ENCODE measurements around the gene GANC. TPM values are rescaled to one million over a fixed set of nuclear protein-coding genes. Genes with fewer than 3 reads are reported as not detected.
A peak's percentile ranks its signal among the peaks of the same experiment; 100 is the strongest.

GANC gene
- total RNA-seq, 1 experiment from 2014 or later = 14.8 TPM

GRCh38 chr15:42343596-42344232 is 70.7 kb downstream of the GANC start:
- DNase-seq (ENCODE audit: low read depth) = no peak

GRCh38 chr15:42344763-42345162 is 71.8 kb downstream of the GANC start:
- peak; percentile 33 for DNase-seq (ENCODE audit: low read depth)

- DNase-seq (ENCODE audit: low read depth) = no peak
Measured at GRCh38 chr15:42345504-42345903, 72.5 kb downstream of the GANC start.

GRCh38 chr15:42348083-42348482 is 75.1 kb downstream of the GANC start:
- DNase-seq (ENCODE audit: low read depth) = peak; percentile 67

- no peak for DNase-seq (ENCODE audit: low read depth)
Measured at GRCh38 chr15:42349186-42349585, 76.2 kb downstream of the GANC start.

GRCh38 chr15:42352401-42352800 is 79.4 kb downstream of the GANC start:
- no peak for DNase-seq (ENCODE audit: low read depth)

- no peak for DNase-seq (ENCODE audit: low read depth)
Measured at GRCh38 chr15:42353061-42353460, 80.1 kb downstream of the GANC start.

- DNase-seq (ENCODE audit: low read depth) = no peak
Measured at GRCh38 chr15:42354824-42355223, 81.8 kb downstream of the GANC start.

- no peak for DNase-seq (ENCODE audit: low read depth)
Measured at GRCh38 chr15:42355291-42355690, 82.3 kb downstream of the GANC start.

GRCh38 chr15:42356851-42357250 is 83.8 kb downstream of the GANC start:
- no peak for DNase-seq (ENCODE audit: low read depth)

- DNase-seq (ENCODE audit: low read depth) = no peak
Measured at GRCh38 chr15:42358141-42358540, 85.1 kb downstream of the GANC start.

GRCh38 chr15:42359249-42359648 is 86.2 kb downstream of the GANC start, which contains the start of gene CAPN3:
Gene CAPN3 (plus strand): TSS chr15:42359501. CDS start chr15:42359806, 305 bp downstream.
- DNase-seq (ENCODE audit: low read depth) = no peak

- no peak for DNase-seq (ENCODE audit: low read depth)
Measured at GRCh38 chr15:42359985-42360384, 87.0 kb downstream of the GANC start.

GRCh38 chr15:42360535-42361112 is 87.6 kb downstream of the GANC start:
- DNase-seq (ENCODE audit: low read depth) = no peak

- DNase-seq (ENCODE audit: low read depth) = no peak
Measured at GRCh38 chr15:42363487-42363886, 90.5 kb downstream of the GANC start.

GRCh38 chr15:42363942-42364341 is 90.9 kb downstream of the GANC start:
- no peak for DNase-seq (ENCODE audit: low read depth)

- DNase-seq (ENCODE audit: low read depth) = no peak
Measured at GRCh38 chr15:42364529-42364928, 91.5 kb downstream of the GANC start.

- no peak for DNase-seq (ENCODE audit: low read depth)
Measured at GRCh38 chr15:42365921-42366550, 93.0 kb downstream of the GANC start.

GRCh38 chr15:42367041-42367440 is 94.0 kb downstream of the GANC start:
- no peak for DNase-seq (ENCODE audit: low read depth)

GRCh38 chr15:42368096-42368495 is 95.1 kb downstream of the GANC start:
- peak; percentile 16 for DNase-seq (ENCODE audit: low read depth)

GRCh38 chr15:42371096-42371495 is 98.1 kb downstream of the GANC start:
- DNase-seq (ENCODE audit: low read depth) = peak; percentile 21

- no peak for DNase-seq (ENCODE audit: low read depth)
Measured at GRCh38 chr15:42373274-42373673, 100.3 kb downstream of the GANC start.

GRCh38 chr15:42373936-42374335 is 100.9 kb downstream of the GANC start:
- no peak for DNase-seq (ENCODE audit: low read depth)

Data from M059J (cell line).